Trophoblast cell (in vitro differentiated cells and primary cell): Measurements from ENCODE around the gene WNT3.
A peak's percentile ranks its signal among the peaks of the same experiment; 100 is the strongest.

Source experiments
- DNase-seq, 2 donors: peaks; one replicate each; pipeline ENCODE4 v3.0.0-alpha.2; 2016
- H2AFZ ChIP-seq: 2 replicates; pipeline ENCODE4 v1.6.1; 2013; ENCODE audit warnings: low read length, moderate library complexity, mild to moderate bottlenecking; ENCODE audit not compliant: insufficient read depth, poor library complexity
- H2AK5ac ChIP-seq: 2 replicates; pipeline ENCODE4 v1.6.1; 2013; ENCODE audit warnings: mild to moderate bottlenecking, low read length
- H2BK120ac ChIP-seq: 2 replicates; pipeline ENCODE4 v1.6.1; 2013; ENCODE audit warnings: low read length, mild to moderate bottlenecking, moderate library complexity; ENCODE audit not compliant: insufficient read depth, poor library complexity
- H2BK12ac ChIP-seq: 2 replicates; pipeline ENCODE4 v1.6.1; 2013; ENCODE audit warnings: mild to moderate bottlenecking, low read length, moderate library complexity
- H2BK5ac ChIP-seq: 2 replicates; pipeline ENCODE4 v1.6.1; 2013; ENCODE audit warnings: low read length, low read depth, moderate library complexity, mild to moderate bottlenecking; ENCODE audit not compliant: poor library complexity
- H3K14ac ChIP-seq: 2 replicates; pipeline ENCODE4 v1.6.1; 2013; ENCODE audit warnings: mild to moderate bottlenecking, low read length
- H3K18ac ChIP-seq: 2 replicates; pipeline ENCODE4 v1.6.1; 2013; ENCODE audit warnings: mild to moderate bottlenecking, low read length
- H3K23ac ChIP-seq: 2 replicates; pipeline ENCODE4 v1.6.1; 2013; ENCODE audit warnings: low read length
- H3K27ac ChIP-seq: 2 replicates; pipeline ENCODE4 v1.5.1; 2013; ENCODE audit warnings: low read depth, mild to moderate bottlenecking, inconsistent platforms, low read length, moderate library complexity
- H3K27me3 ChIP-seq: 2 replicates; pipeline ENCODE4 v1.6.1; 2013; ENCODE audit warnings: inconsistent platforms, mild to moderate bottlenecking, low read length, moderate library complexity; ENCODE audit not compliant: insufficient read depth
- H3K36me3 ChIP-seq, 2 experiments: 1 replicate in 1 of 2; 2 replicates in 1 of 2; pipeline ENCODE4 v1.6.1; 2013; ENCODE audit warnings: low read length in 2 of 2, mild to moderate bottlenecking in 2 of 2, moderate library complexity in 1 of 2; ENCODE audit not compliant: insufficient read depth in 2 of 2, control insufficient read depth in 1 of 2
- H3K4ac ChIP-seq: 2 replicates; pipeline ENCODE4 v1.6.1; 2013; ENCODE audit warnings: low read depth, mild to moderate bottlenecking, low read length, moderate library complexity
- H3K4me1 ChIP-seq, 2 experiments: 1 replicate in 1 of 2; 2 replicates in 1 of 2; pipeline ENCODE4 v1.6.1; 2013; ENCODE audit warnings: low read length in 2 of 2, mild to moderate bottlenecking in 2 of 2, moderate library complexity in 1 of 2; ENCODE audit not compliant: insufficient read depth in 2 of 2, control insufficient read depth in 1 of 2
- H3K4me2 ChIP-seq: 2 replicates; pipeline ENCODE4 v1.6.1; 2013; ENCODE audit warnings: inconsistent platforms, mild to moderate bottlenecking, low read length, moderate library complexity
- H3K4me3 ChIP-seq: 2 replicates; pipeline ENCODE4 v1.5.1; 2013; ENCODE audit warnings: mild to moderate bottlenecking, low read depth, low read length, inconsistent platforms
- H3K79me1 ChIP-seq: one replicate; pipeline ENCODE4 v1.6.1; 2013; ENCODE audit warnings: low read length
- H3K79me2 ChIP-seq: 2 replicates; pipeline ENCODE4 v1.6.1; 2013; ENCODE audit warnings: low read length, mild to moderate bottlenecking; ENCODE audit not compliant: control insufficient read depth, insufficient read depth, poor library complexity
- H3K9ac ChIP-seq: 2 replicates; pipeline ENCODE4 v1.6.1; 2013; ENCODE audit warnings: mild to moderate bottlenecking, low read length
- H3K9me3 ChIP-seq: 2 replicates; pipeline ENCODE4 v1.6.1; 2013; ENCODE audit warnings: low read depth, mild to moderate bottlenecking, control low read depth, inconsistent platforms, low read length; ENCODE audit not compliant: insufficient read depth
- H4K12ac ChIP-seq: 2 replicates; pipeline ENCODE4 v1.6.1; 2013; ENCODE audit warnings: low read depth, mild to moderate bottlenecking, low read length, moderate library complexity
- H4K8ac ChIP-seq: 2 replicates; pipeline ENCODE4 v1.6.1; 2013; ENCODE audit warnings: low read depth, mild to moderate bottlenecking, low read length, moderate library complexity
- H4K91ac ChIP-seq: one replicate; pipeline ENCODE4 v1.6.1; 2013; ENCODE audit warnings: low read depth, mild to moderate bottlenecking, low read length, moderate library complexity
- WGBS: extraction: QIAGEN DNeasy Blood & Tissue Kit; methylation state at CpG from one replicate; pipeline ENCODE4 v1.1.7; 2013; ENCODE audit warnings: missing lambda C conversion rate; ENCODE audit not compliant: insufficient read length, insufficient coverage; ENCODE audit errors: extremely low coverage; 5-methylcytosine and 5-hydroxymethylcytosine counted together

Gene WNT3

GRCh38 chr17:46773676-46774075, 44.8 kb downstream of the WNT3 start:
- Histone ChIP-seq H2AFZ (no peak overlapping the region), H4K91ac (no peak overlapping the region), H3K36me3 (no peaks in the 10 kb centered on the region), H3K4ac (no peak overlapping the region), H2BK5ac (no peak overlapping the region), H3K14ac (no peak overlapping the region), H2AK5ac (no peak overlapping the region), H3K27me3 (no peaks in the 10 kb centered on the region), H3K9me3 (peaks cover 3% of the 10 kb centered on the region), H3K79me1 (peaks cover 9% of the 10 kb centered on the region), H3K79me2 (peaks cover 2% of the 10 kb centered on the region), H3K4me2 (no peak overlapping the region), H3K18ac (no peak overlapping the region), H4K12ac (no peak overlapping the region), H4K8ac (no peak overlapping the region), H2BK120ac (no peak overlapping the region), H3K4me1 (peaks cover 17 to 18% of the 10 kb centered on the region in 2 experiments), H3K27ac (no peak overlapping the region), H3K4me3 (no peak overlapping the region), H2BK12ac (no peak overlapping the region), H3K9ac (no peak overlapping the region), H3K23ac (no peak overlapping the region)
- no peak for DNase-seq
- no CpG with 5 or more reads among the region's 15 CpGs for WGBS

GRCh38 chr17:46773221-46773605, 45.3 kb downstream of the WNT3 start:
- Histone ChIP-seq H2AK5ac (no peak overlapping the region), H3K23ac (no peak overlapping the region), H3K79me1 (peaks cover 9% of the 10 kb centered on the region), H4K12ac (no peak overlapping the region), H2BK12ac (no peak overlapping the region), H3K27ac (no peak overlapping the region), H3K27me3 (no peaks in the 10 kb centered on the region), H3K4me3 (no peak overlapping the region), H3K4me1 (peaks cover 17 to 18% of the 10 kb centered on the region in 2 experiments), H4K8ac (no peak overlapping the region), H2BK5ac (no peak overlapping the region), H3K4me2 (no peak overlapping the region), H2BK120ac (no peak overlapping the region), H4K91ac (peak overlapping the region; percentile 58), H3K9me3 (peaks cover 4% of the 10 kb centered on the region), H3K36me3 (peaks cover under 1 to 3% of the 10 kb centered on the region in 2 experiments), H3K79me2 (peaks cover 2% of the 10 kb centered on the region), H3K14ac (no peak overlapping the region), H3K18ac (no peak overlapping the region), H2AFZ (no peak overlapping the region), H3K4ac (no peak overlapping the region), H3K9ac (no peak overlapping the region)
- no CpG with 5 or more reads among the region's 6 CpGs for whole genome bisulfite sequencing
- no peak for DNase-seq

- Histone ChIP-seq H3K36me3 (peaks cover 3 to 5% of the 10 kb centered on the region in 2 experiments), H3K4me2 (peak overlapping the region; percentile 57), H2AFZ (peak overlapping the region; percentile 42), H3K23ac (no peak overlapping the region), H3K4me3 (peak overlapping the region; percentile 69), H2BK120ac (peak overlapping the region; percentile 45), H3K9me3 (peaks cover 4% of the 10 kb centered on the region), H3K9ac (no peak overlapping the region), H3K79me1 (peaks cover 9% of the 10 kb centered on the region), H3K79me2 (peaks cover 2% of the 10 kb centered on the region), H4K8ac (no peak overlapping the region), H2BK12ac (peak overlapping the region; percentile 19), H4K91ac (peak overlapping the region; percentile 91), H3K14ac (no peak overlapping the region), H3K4ac (no peak overlapping the region), H3K18ac (peak overlapping the region; percentile 20), H2AK5ac (no peak overlapping the region), H2BK5ac (peak overlapping the region; percentile 58), H3K27me3 (no peaks in the 10 kb centered on the region), H3K4me1 (peaks cover 17 to 18% of the 10 kb centered on the region in 2 experiments), H3K27ac (peak overlapping the region; percentile 40), H4K12ac (no peak overlapping the region)
- no CpG with 5 or more reads among the region's 16 CpGs for WGBS
- no peak for DNase-seq
Measured at GRCh38 chr17:46772475-46773220, 45.8 kb downstream of the WNT3 start.

GRCh38 chr17:46771561-46772474, 46.7 kb downstream of the WNT3 start:
- peak overlapping the region; percentile 61 for H3K4me2 ChIP-seq
- H3K9ac ChIP-seq: peak overlapping the region; percentile 65
- H3K27me3 ChIP-seq: no peaks in the 10 kb centered on the region
- peak; percentile 25 to 62 for DNase-seq
- H2AK5ac ChIP-seq: no peak overlapping the region
- no peak overlapping the region for H3K4ac ChIP-seq
- H3K79me1 ChIP-seq: peaks cover 9% of the 10 kb centered on the region
- peak overlapping the region; percentile 45 for H2BK120ac ChIP-seq
- H3K4me3 ChIP-seq: peak overlapping the region; percentile 69
- peaks cover 17 to 18% of the 10 kb centered on the region in 2 experiments for H3K4me1 ChIP-seq
- peaks cover 3 to 5% of the 10 kb centered on the region in 2 experiments for H3K36me3 ChIP-seq
- peak overlapping the region; percentile 19 for H2BK12ac ChIP-seq
- peak overlapping the region; percentile 20 for H3K18ac ChIP-seq
- H4K8ac ChIP-seq: peak overlapping the region; percentile 66
- peak overlapping the region; percentile 36 for H4K12ac ChIP-seq
- H3K23ac ChIP-seq: no peak overlapping the region
- peaks cover 4% of the 10 kb centered on the region for H3K9me3 ChIP-seq
- peak overlapping the region; percentile 21 for H3K14ac ChIP-seq
- peak overlapping the region; percentile 42 for H2AFZ ChIP-seq
- H4K91ac ChIP-seq: peak overlapping the region; percentile 91
- peak overlapping the region; percentile 40 for H3K27ac ChIP-seq
- no CpG with 5 or more reads among the region's 135 CpGs for WGBS
- H3K79me2 ChIP-seq: peaks cover 2% of the 10 kb centered on the region
- H2BK5ac ChIP-seq: peak overlapping the region; percentile 58
